NCI-H526 (cell line): Measurements from ENCODE around the gene CCDC107.

Experiments
- DNase-seq, 2 experiments: peaks; one replicate each; lab custom pipeline; 2025; lab: John Stamatoyannopoulos, UW

Gene CCDC107

DNA sequence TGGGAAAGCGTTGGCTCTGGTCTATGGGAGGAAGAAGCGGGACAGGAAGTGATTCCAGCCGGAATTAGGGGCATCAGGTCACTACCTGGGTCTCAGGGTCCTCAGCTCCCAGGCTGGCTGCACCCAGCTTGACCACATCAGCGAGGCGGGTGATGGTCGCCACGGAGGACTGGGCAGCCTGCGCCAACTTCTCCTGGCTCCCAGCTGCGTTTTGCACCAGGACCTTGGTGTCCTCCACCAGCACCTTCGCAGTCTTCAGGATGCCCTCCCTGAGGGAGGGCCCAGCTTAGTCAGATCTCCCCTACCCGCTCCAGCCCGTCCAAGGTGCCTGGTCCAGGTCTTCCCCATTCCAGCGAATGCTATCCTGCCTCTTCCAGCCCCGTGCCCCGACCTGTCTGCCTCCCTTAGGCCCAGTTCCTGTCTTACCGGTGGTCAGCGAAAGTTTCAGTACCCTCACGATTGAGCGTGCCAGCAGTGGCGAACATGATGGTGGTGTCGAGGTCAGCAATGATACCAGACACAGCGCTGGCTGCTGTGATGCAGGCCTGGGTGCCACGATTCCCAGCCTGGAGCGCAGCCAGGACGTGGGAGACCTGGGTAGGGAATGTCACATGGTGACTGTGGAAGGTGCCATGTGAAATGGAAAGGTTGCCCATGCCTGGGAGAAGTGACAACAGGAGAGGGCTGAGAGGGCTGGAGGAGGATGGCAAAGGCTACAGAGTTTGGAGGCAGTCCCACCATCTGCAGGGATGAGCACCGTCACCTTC is 46.0 kb downstream of the CCDC107 start:
- no peak for DNase-seq

DNA sequence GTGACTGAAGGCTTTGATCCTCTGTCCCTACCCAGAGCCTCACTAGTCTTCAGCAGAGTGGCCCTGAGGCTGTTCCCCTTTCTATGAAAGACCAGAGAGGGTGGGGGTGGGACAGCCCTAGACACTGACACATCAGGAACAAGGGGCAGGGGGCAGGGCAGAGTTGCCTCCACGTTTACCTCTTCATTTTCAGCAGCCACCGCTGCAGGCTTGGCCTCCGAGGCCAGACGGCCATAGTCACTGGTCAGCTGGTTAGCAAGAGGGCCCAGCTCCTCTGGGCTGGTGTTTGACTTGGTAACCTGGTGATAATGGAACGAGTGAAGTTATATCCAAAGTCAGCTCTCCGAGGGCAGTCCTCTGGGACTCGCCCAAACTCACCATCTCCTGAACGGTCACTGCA is 47.3 kb downstream of the CCDC107 start:
- no peak for DNase-seq

DNA sequence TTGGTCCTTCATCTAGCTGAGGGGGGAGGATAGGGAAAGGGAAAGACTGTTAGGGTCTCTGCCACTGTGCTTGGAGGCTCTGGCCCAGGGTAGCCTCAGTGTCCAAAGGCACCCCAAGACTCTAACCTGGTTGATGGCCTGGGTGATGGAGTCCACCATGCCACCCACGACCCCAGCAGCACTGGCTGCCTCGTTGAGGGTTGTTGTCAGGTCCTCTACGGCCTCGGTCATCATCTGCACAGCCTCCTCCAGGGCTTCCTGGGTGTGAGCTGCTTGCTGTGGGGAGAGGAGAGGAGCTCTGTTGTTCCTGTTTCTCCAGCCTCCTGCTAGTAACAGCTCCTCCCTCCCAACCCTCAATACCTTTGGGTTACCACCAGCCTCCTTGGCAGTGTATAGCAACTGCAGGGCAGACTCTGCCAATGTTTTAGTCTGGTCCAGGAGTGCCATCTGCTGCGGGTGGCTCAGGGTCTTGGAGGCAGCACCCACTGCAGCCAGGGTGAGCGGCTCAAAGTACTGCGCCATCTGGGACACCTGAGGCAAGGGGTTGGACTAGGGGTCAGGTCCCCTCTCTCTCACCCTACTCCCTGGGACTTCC is 47.8 kb downstream of the CCDC107 start:
- no peak for DNase-seq

DNA sequence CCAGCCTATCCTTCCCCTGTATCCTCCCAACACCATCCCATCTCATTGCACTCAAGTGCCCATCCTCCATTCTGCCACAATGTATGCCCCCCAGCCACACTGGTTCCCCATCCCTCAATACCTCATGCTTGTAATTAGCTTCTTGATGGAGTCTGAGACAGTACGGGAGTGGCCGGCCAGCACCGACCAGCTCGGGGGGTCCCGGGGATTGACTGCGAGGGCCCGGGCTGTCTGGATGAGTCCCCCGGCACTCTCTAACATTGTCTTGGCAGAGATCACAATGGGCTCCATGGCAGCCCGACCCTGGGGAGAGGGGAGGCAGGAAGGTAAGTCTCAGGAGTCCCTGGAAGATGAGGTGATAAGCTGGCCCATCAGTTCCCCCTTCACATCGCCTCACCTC is 48.9 kb downstream of the CCDC107 start:
- no peak for DNase-seq

DNA sequence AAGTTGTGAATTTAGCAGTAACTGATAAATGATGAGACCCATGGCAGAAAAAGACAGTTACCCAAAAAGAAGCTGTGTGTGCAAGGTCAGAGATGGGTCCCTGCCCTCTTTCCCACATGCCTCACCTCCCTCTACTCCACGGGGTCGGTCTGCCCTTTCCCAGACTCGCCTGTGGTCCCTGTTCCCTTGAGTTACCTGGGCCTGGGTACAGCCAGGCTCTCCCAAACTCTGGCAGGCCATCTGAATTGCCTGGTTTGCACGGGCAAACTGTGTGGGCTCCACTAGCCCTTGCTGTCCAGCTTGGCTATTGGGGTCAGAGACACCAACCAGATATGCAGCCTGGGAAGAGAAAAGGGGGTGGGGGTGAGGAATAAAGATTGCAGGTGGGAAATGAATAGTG is 50.1 kb downstream of the CCDC107 start:
- DNase-seq, result no peak

DNA sequence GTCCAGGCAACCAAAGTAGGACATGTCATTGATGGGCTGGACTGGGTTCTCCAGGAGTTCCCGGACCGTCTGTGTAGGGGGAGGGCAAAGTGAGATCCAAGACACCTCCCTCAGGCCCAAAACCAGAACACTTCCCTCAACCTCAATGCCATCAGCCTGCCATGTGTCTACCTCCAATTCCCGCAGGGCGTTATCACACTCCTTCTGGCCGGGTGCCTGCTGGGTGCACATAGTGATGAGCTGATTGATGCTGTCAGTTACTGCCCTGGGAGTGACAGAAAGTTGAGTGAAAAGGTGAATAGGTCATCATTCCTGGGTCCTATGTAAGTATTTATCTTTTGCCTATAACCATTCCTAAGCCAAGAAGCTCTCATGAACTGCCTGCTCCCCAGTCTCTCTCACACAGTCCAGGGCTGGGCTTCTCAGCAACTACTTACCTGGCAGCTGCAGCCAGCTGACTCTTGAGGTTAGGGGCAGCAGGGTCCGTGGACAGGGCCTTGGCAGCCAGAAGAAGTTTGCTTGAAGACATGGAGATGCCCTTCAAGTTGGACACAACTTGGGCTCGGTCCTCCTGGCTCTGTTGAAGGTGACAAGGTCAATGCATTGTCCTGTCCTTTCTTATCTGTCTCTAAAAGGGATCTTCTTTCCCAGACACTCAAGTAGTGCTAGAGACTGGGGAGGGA is 52.9 kb downstream of the CCDC107 start:
- no peak for DNase-seq
